ENCODE measurements around the gene MAP3K10. TPM values are rescaled to one million over a fixed set of nuclear protein-coding genes. Genes with fewer than 3 reads are reported as not detected.

MAP3K10 gene
- total RNA-seq, 1 experiment from 2014 or later = 255 TPM

GRCh38 chr19:40237791-40238190 is 46.6 kb downstream of the MAP3K10 start:
- H3K4me3 ChIP-seq (ENCODE audit: low read depth in 2 of 2, low read length in 2 of 2) = no peak overlapping the region
- BruUV-seq (replicated peaks) = no TSS peak
- POLR2A ChIA-PET = interaction anchor here (0.5 to 1.0 kb wide), 3 partner anchors 9 to 179 kb away, joined by 4 to 5 read pairs (median 4); no protein-coding TSS in a partner anchor
- peaks cover 6% of the 10 kb centered on the region for H3K4me1 ChIP-seq (ENCODE audit: control insufficient read depth, insufficient read depth, low read length)
- intact Hi-C loops (cut with micrococcal nuclease; ENCODE audit: unreplicated experiment) (no loop called here), in situ Hi-C loops (cut with HindIII; ENCODE audit: low pct_unique_long_range_greater_than_20kb, low sequenced_read_pairs) (no loop called here)
- H3K27ac ChIP-seq (ENCODE audit: low read length) = no peak overlapping the region
- ATAC-seq (no peak), DNase-seq (ENCODE audit: low read depth, low spot score) (no peak)
- CTCF ChIA-PET = interaction anchor here (0.6 to 2.0 kb wide), 8 partner anchors 10 to 708 kb away, joined by 3 to 7 read pairs (median 3); partner anchors contain the start of gene CCNP
- H3K36me3 ChIP-seq (ENCODE audit: control insufficient read depth, insufficient read depth, low read length) = peaks cover 84% of the 10 kb centered on the region
- no peaks in the 10 kb centered on the region for H3K9me3 ChIP-seq (ENCODE audit: control insufficient read depth, insufficient read depth, low read depth, low read length)
- TF ChIP-seq TCF7L2 (IDR thresholded peaks at IDR 0.05; ENCODE audit: low read depth, low read length) (no peak), REST (IDR thresholded peaks at IDR 0.05; ENCODE audit: insufficient read depth in 1 of 2, low read depth in 2 of 2, low read length in 1 of 2) (no peak), SIN3A (IDR thresholded peaks at IDR 0.05; ENCODE audit: borderline replicate concordance, insufficient read depth, low read depth, low read length) (no peak)
- H3K27me3 ChIP-seq (ENCODE audit: control insufficient read depth, insufficient read depth, low read length) = no peaks in the 10 kb centered on the region

- Histone ChIP-seq H3K4me3 (ENCODE audit: low read depth in 2 of 2, low read length in 2 of 2) (no peak overlapping the region), H3K4me1 (ENCODE audit: control insufficient read depth, insufficient read depth, low read length) (no peaks in the 10 kb centered on the region), H3K9me3 (ENCODE audit: control insufficient read depth, insufficient read depth, low read depth, low read length) (no peaks in the 10 kb centered on the region), H3K27ac (ENCODE audit: low read length) (no peak overlapping the region), H3K27me3 (ENCODE audit: control insufficient read depth, insufficient read depth, low read length) (no peaks in the 10 kb centered on the region), H3K36me3 (ENCODE audit: control insufficient read depth, insufficient read depth, low read length) (peaks cover 77% of the 10 kb centered on the region)
- in situ Hi-C loops (cut with HindIII; ENCODE audit: low pct_unique_long_range_greater_than_20kb, low sequenced_read_pairs) = no loop called here
- ChIA-PET CTCF (interaction anchor here (0.7 to 3.0 kb wide), 6 partner anchors 11 to 66 kb away, joined by 3 to 12 read pairs (median 5); partner anchors contain the start of genes CCNP and TTC9B), POLR2A (no interaction called here)
- no TSS peak for BruUV-seq (replicated peaks)
- ATAC-seq = no peak
- intact Hi-C loops (cut with micrococcal nuclease; ENCODE audit: unreplicated experiment) = no loop called here
- no peak for TF ChIP-seq REST (IDR thresholded peaks at IDR 0.05; ENCODE audit: insufficient read depth in 1 of 2, low read depth in 2 of 2, low read length in 1 of 2)
- TF ChIP-seq SIN3A (IDR thresholded peaks at IDR 0.05; ENCODE audit: borderline replicate concordance, insufficient read depth, low read depth, low read length) = no peak
- no peak for TF ChIP-seq TCF7L2 (IDR thresholded peaks at IDR 0.05; ENCODE audit: low read depth, low read length)
- no peak for TF ChIP-seq POLR2AphosphoS5 (IDR thresholded peaks at IDR 0.05; ENCODE audit: low read depth, low read length)
- TF ChIP-seq CTCF (IDR thresholded peaks at IDR 0.05) = no peak
- no peak for DNase-seq (ENCODE audit: low read depth, low spot score)
Measured at GRCh38 chr19:40238775-40239174, 47.5 kb downstream of the MAP3K10 start.

All from Panc1 (cell line).